Measurements from ENCODE around the gene NBAS. TPM values are rescaled to one million over a fixed set of nuclear protein-coding genes. Genes with fewer than 3 reads are reported as not detected.

Gene NBAS
- total and polyA plus RNA-seq, 2 donors (not counting 1 experiment from before 2014, with no cell fraction given): 27.0 to 124 TPM

DNA sequence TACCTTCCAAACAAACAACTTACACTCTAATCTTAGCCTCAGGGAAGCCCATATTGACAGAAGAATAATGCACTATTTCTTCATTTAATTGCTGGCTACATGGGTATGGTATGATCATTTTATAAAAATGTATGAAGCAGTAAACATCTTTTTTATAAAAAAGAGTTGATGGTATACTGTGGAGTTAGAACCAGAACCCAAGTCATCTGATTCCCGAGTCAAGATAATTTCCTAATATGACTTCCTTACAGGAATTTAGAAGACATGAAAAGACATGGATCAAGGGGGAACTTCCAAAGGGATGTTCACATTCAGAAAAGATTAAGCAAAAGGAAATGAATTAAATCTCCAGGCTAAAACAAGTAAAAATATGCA is 171.8 kb downstream of the NBAS start:
- TF ChIP-seq EZH2 (IDR thresholded peaks at IDR 0.05; ENCODE audit: low read length, missing control alignments) (no peak), CTCF (conservative IDR thresholded peaks at IDR 0.05 in 1 of 2, IDR thresholded peaks at IDR 0.05 in 1 of 2; ENCODE audit: low read depth in 1 of 2, low read length in 2 of 2) (no peak)
- no peak for DNase-seq (ENCODE audit: low read depth in 2 of 2)
- no peak overlapping the region for H3K4me2 ChIP-seq (ENCODE audit: extremely low read depth, insufficient read depth, low read length)
- no peak overlapping the region for H3K9ac ChIP-seq (ENCODE audit: insufficient read depth, low read length)
- no peak overlapping the region for H2AFZ ChIP-seq (ENCODE audit: low read length)
- no peaks in the 10 kb centered on the region for H3K27me3 ChIP-seq (ENCODE audit: control insufficient read depth, insufficient read depth, low read length)
- no peak overlapping the region for H3K27ac ChIP-seq (ENCODE audit: insufficient read depth, low read length)
- H3K4me3 ChIP-seq (replicated peaks in 1 of 4; ENCODE audit: control extremely low read depth in 1 of 4, insufficient read depth in 1 of 4, low read depth in 3 of 4, low read length in 4 of 4): no peak overlapping the region
- no peaks in the 10 kb centered on the region for H3K79me2 ChIP-seq (ENCODE audit: control insufficient read depth, insufficient read depth, low read length)
- no peaks in the 10 kb centered on the region for H3K9me3 ChIP-seq (ENCODE audit: control insufficient read depth, insufficient read depth, low read depth, low read length)
- H3K36me3 ChIP-seq (ENCODE audit: control insufficient read depth, insufficient read depth, low read length): no peaks in the 10 kb centered on the region
- no peaks in the 10 kb centered on the region for H3K4me1 ChIP-seq (ENCODE audit: control insufficient read depth, extremely low read depth, insufficient read depth, low read length)
- no peaks in the 10 kb centered on the region for H4K20me1 ChIP-seq (ENCODE audit: control insufficient read depth, extremely low read depth, insufficient read depth, low read length)

DNA sequence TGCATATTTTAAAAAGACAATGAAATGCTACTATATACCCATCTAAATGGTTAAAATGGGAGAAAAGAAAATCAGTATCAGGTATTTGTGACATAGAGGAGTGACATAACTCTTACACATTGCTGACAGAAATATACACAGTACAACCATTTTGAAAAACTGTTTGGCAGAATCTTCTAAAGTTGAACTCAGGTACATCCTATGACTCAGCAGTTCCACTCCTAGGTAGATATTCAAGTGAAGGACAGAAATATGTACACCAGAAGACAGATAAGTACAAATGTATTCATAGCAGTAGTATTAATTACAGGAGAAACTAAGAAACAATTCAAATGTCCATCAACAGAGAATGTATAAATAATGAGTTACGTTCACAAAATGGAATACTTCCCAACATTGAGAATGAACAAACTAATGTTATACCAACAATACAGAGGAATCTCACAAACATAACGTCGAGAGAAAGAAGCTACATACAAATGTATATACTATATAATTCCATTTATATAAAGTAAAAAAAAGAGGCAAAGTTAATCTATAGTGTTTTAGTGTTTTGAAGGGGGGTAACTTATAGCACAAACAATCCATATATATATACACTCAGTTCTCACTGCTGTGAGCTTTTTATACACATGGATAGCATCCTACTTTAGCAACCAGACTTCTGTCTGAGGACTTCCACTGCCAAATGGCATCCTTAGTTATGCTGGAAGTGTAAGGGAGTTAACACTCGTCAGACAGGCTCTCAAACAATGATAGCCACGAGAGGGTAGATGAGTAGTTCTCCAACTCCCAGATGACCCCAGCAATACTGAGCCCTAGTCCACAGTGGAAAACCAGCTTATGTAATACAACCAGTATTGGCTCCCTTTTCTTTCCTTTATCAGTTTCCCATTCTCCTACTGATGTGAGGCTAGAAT is 172.5 kb downstream of the NBAS start:
- no peaks in the 10 kb centered on the region for H3K27me3 ChIP-seq (ENCODE audit: control insufficient read depth, insufficient read depth, low read length)
- DNase-seq (ENCODE audit: low read depth in 2 of 2): no peak
- no peak overlapping the region for H2AFZ ChIP-seq (ENCODE audit: low read length)
- no peaks in the 10 kb centered on the region for H3K36me3 ChIP-seq (ENCODE audit: control insufficient read depth, insufficient read depth, low read length)
- H3K79me2 ChIP-seq (ENCODE audit: control insufficient read depth, insufficient read depth, low read length): no peaks in the 10 kb centered on the region
- no peaks in the 10 kb centered on the region for H3K4me1 ChIP-seq (ENCODE audit: control insufficient read depth, extremely low read depth, insufficient read depth, low read length)
- TF ChIP-seq CTCF (conservative IDR thresholded peaks at IDR 0.05 in 1 of 2, IDR thresholded peaks at IDR 0.05 in 1 of 2; ENCODE audit: low read depth in 1 of 2, low read length in 2 of 2) (no peak), EZH2 (IDR thresholded peaks at IDR 0.05; ENCODE audit: low read length, missing control alignments) (no peak)
- H3K9me3 ChIP-seq (ENCODE audit: control insufficient read depth, insufficient read depth, low read depth, low read length): no peaks in the 10 kb centered on the region
- no peak overlapping the region for H3K4me3 ChIP-seq (replicated peaks in 1 of 4; ENCODE audit: control extremely low read depth in 1 of 4, insufficient read depth in 1 of 4, low read depth in 3 of 4, low read length in 4 of 4)
- no peaks in the 10 kb centered on the region for H4K20me1 ChIP-seq (ENCODE audit: control insufficient read depth, extremely low read depth, insufficient read depth, low read length)
- H3K27ac ChIP-seq (ENCODE audit: insufficient read depth, low read length): no peak overlapping the region
- H3K9ac ChIP-seq (ENCODE audit: insufficient read depth, low read length): no peak overlapping the region
- H3K4me2 ChIP-seq (ENCODE audit: extremely low read depth, insufficient read depth, low read length): no peak overlapping the region

DNA sequence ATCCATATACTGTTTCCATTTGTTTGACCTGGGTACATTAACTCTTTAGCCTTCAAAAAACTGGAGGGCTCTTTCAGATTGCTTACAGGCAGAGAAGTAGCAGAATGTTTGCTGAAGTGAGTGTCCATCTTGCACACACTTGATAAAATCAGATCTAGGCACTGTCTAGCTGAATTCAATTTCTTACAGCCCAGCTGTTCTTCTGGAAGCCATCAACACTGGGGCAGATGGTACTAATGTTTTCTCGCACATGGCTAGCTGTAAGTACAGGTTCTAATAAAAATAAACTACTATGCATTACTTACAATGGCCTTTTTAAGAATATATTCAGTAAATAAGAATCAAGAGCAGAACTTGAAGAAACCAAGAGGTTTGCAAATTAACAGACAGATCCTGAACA is 175.9 kb downstream of the NBAS start:
- Histone ChIP-seq H3K27ac (ENCODE audit: insufficient read depth, low read length) (no peak overlapping the region), H3K4me2 (ENCODE audit: extremely low read depth, insufficient read depth, low read length) (no peak overlapping the region), H3K9me3 (ENCODE audit: control insufficient read depth, insufficient read depth, low read depth, low read length) (no peaks in the 10 kb centered on the region), H3K9ac (ENCODE audit: insufficient read depth, low read length) (no peak overlapping the region), H4K20me1 (ENCODE audit: control insufficient read depth, extremely low read depth, insufficient read depth, low read length) (no peaks in the 10 kb centered on the region), H3K79me2 (ENCODE audit: control insufficient read depth, insufficient read depth, low read length) (no peaks in the 10 kb centered on the region), H3K36me3 (ENCODE audit: control insufficient read depth, insufficient read depth, low read length) (no peaks in the 10 kb centered on the region), H3K27me3 (ENCODE audit: control insufficient read depth, insufficient read depth, low read length) (no peaks in the 10 kb centered on the region), H3K4me1 (ENCODE audit: control insufficient read depth, extremely low read depth, insufficient read depth, low read length) (no peaks in the 10 kb centered on the region), H2AFZ (ENCODE audit: low read length) (no peak overlapping the region), H3K4me3 (replicated peaks in 1 of 4; ENCODE audit: control extremely low read depth in 1 of 4, insufficient read depth in 1 of 4, low read depth in 3 of 4, low read length in 4 of 4) (no peak overlapping the region)
- no peak for DNase-seq (ENCODE audit: low read depth in 2 of 2)
- no peak for TF ChIP-seq EZH2 (IDR thresholded peaks at IDR 0.05; ENCODE audit: low read length, missing control alignments)
- TF ChIP-seq CTCF (conservative IDR thresholded peaks at IDR 0.05 in 1 of 2, IDR thresholded peaks at IDR 0.05 in 1 of 2; ENCODE audit: low read depth in 1 of 2, low read length in 2 of 2): no peak
